ENCODE data around the gene ALMS1.

DNA sequence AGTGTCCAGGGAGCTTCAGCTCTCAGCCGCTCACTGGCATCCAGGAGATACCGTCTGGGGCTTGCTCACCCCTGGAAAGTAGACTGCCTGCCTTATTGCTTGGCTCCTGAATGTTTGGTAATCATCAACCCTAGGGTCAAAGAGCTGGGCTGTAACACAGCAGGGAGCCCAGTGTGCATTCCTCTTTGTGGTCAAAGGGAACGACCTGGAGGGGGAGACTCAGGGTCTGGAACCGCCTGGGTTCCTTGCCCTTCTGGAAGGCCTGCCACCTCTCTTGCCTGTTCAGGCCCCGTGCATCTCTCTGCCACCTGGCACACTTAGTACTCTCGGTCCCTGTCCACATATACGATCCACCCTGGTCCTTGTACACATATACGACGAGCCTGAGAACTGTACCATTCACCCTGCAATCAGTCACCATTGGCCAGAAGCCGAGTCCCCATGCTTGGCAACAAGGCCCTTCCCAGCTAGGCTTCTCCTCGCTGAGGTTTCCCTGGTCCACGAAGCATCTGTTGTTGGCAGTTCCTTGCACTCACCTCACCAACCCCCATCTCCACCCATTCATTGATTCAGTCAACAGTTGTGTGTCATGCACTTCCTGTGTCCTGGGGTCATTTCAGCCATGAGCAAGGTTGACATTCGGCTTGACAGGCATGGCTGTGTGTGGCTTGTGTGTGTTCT is 256.8 kb downstream of the ALMS1 start, which contains the start of gene NAT8:
- TF ChIP-seq, protein P1, sequence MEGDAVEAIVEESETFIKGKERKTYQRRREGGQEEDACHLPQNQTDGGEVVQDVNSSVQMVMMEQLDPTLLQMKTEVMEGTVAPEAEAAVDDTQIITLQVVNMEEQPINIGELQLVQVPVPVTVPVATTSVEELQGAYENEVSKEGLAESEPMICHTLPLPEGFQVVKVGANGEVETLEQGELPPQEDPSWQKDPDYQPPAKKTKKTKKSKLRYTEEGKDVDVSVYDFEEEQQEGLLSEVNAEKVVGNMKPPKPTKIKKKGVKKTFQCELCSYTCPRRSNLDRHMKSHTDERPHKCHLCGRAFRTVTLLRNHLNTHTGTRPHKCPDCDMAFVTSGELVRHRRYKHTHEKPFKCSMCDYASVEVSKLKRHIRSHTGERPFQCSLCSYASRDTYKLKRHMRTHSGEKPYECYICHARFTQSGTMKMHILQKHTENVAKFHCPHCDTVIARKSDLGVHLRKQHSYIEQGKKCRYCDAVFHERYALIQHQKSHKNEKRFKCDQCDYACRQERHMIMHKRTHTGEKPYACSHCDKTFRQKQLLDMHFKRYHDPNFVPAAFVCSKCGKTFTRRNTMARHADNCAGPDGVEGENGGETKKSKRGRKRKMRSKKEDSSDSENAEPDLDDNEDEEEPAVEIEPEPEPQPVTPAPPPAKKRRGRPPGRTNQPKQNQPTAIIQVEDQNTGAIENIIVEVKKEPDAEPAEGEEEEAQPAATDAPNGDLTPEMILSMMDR (conservative IDR thresholded peaks at IDR 0.05 in 1 of 2, IDR thresholded peaks at IDR 0.05 in 1 of 2; ENCODE audit: extremely low read depth in 1 of 2, insufficient read depth in 1 of 2, low read depth in 1 of 2, low read length in 2 of 2) = no peak
- no peak for TF ChIP-seq EZH2 (IDR thresholded peaks at IDR 0.05; ENCODE audit: borderline replicate concordance, low read length)
